HepG2 (cell line): ENCODE results near the gene SV2B.

Experiments
- HDAC6 ChIP-seq: fragments of 200-600 bp; sonication (generic); IDR thresholded peaks from 2 replicates; pipeline ENCODE4 v1.7.0; 2017; ENCODE audit warnings: mild to moderate bottlenecking, antibody characterized with exemption, low read length, low read depth
- ZNF318 ChIP-seq: sonication (generic); formaldehyde crosslinking; IDR thresholded peaks from 2 replicates; pipeline ENCODE4 v1.4.0; 2020; ENCODE audit warnings: mild to moderate bottlenecking, missing genetic modification reagents

- TF ChIP-seq HDAC6: no peak
- TF ChIP-seq ZNF318 (CRISPR knock-in tag): no peak
Measured at GRCh38 chr15:91117375-91117774, 17.3 kb downstream of the SV2B start.
